SU-DHL-6 (cell line): Measurements from ENCODE around the gene STARD3NL.

ENCODE experiments used
- CTCF ChIP-seq: fragments of 200-600 bp; sonication (generic); IDR thresholded peaks from one replicate; pipeline ENCODE4 v1.5.1; 2017; ENCODE audit warnings: antibody characterized with exemption, mild to moderate bottlenecking, low read length, moderate library complexity; ENCODE audit not compliant: insufficient read depth, poor library complexity, severe bottlenecking
- EZH2phosphoT487 ChIP-seq: fragments of 200-600 bp; sonication (generic), shearing (Covaris generic); conservative IDR thresholded peaks from 2 replicates; pipeline ENCODE4 v1.6.1; 2018; ENCODE audit warnings: mild to moderate bottlenecking, antibody characterized with exemption, low read length, moderate library complexity, mixed read lengths

DNA sequence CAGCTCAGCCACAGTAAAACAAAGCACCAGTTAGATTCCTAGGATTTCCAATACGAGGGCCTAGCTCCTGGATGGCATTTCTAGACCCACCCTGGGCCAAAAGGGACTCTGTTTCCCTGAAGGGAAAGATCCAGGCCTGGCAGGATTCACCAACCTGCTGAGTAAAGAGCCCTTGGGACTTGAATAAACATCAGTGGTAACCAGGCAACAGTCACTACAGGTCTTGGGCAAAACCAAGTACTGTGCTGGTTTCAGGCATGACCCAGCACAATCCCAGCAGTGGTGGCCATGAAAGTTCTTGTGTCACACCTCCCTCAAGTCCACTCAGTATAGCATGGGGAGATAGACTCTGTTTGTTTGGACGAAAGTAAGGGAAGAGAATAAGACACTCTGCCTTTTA is 31.0 kb upstream of the STARD3NL start:
- TF ChIP-seq CTCF = no peak
- no peak for TF ChIP-seq EZH2phosphoT487
